ENCODE measurements around the gene PTOV1. TPM values are rescaled to one million over a fixed set of nuclear protein-coding genes. Genes with fewer than 3 reads are reported as not detected.
A peak's percentile ranks its signal among the peaks of the same experiment; 100 is the strongest.

PTOV1 gene
- total and polyA plus RNA-seq, 2 of the 13 experiments (the other 11 are each of a cell fraction or from before 2014, with no cell fraction given) = 63.5 to 68.5 TPM

- TF ChIP-seq ZNF142 (CRISPR knock-in tag; IDR thresholded peaks at IDR 0.05) = no peak
- TF ChIP-seq CEBPB (IDR thresholded peaks at IDR 0.05; ENCODE audit: borderline replicate concordance, low read depth, low read length) = no peak
- TF ChIP-seq ZNF512 (CRISPR knock-in tag; IDR thresholded peaks at IDR 0.05) = no peak
- peak; percentile 96 for TF ChIP-seq KLF9 (CRISPR knock-in tag; IDR thresholded peaks at IDR 0.05; ENCODE audit: low read depth)
- no peak for TF ChIP-seq CSRNP2 (CRISPR knock-in tag; conservative IDR thresholded peaks at IDR 0.05; ENCODE audit: low read depth)
- peak; percentile 77 for TF ChIP-seq PATZ1 (CRISPR knock-in tag; IDR thresholded peaks at IDR 0.05)
Observed at GRCh38 chr19:49866933-49867782, 16.2 kb downstream of the PTOV1 start, which contains the start of gene PNKP (continued).

All from HepG2 (cell line).